T-helper 9 cell (primary cell): Measurements from ENCODE around the gene RAC2.
A peak's percentile ranks its signal among the peaks of the same experiment; 100 is the strongest.
"Not testable (repeated sequence)": the region's sequence is repeated elsewhere in the genome, so short reads cannot be mapped to it uniquely, and the experiment has no call there.

Source experiments
- DNase-seq: peaks from one replicate; pipeline ENCODE4 v3.0.0-alpha.2; 2020

Gene RAC2

DNA sequence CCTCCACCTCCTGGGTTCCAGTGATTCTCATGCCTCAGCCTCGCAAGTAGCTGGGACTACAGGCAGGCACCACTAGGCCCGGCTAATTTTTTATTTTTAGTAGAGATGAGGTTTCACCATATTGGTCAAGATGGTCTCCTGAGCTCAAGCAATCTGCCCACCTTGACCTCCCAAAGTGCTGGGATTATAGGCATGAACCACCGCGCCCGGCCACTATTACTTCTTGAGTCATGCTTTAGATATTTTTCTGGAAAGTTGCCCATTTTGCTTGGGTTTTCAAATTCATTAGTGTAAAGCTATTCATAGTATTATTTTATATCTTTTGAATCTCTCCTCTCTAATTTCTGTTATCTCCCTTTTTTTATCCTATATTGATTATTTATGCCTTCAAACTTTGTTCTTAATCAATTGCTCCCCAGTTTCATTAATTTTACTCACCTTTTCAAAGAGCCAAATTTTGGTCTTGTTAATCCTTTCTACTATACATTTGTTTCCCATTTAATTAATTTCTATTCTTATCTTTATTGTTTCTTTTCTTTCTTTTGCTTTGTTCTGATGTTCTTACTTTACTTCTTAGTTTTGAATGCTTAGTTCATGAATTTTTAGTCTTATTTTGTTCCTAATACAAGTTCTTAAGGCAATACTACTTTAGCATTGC, 10.3 kb upstream of the RAC2 start:
- no peak for DNase-seq

DNA sequence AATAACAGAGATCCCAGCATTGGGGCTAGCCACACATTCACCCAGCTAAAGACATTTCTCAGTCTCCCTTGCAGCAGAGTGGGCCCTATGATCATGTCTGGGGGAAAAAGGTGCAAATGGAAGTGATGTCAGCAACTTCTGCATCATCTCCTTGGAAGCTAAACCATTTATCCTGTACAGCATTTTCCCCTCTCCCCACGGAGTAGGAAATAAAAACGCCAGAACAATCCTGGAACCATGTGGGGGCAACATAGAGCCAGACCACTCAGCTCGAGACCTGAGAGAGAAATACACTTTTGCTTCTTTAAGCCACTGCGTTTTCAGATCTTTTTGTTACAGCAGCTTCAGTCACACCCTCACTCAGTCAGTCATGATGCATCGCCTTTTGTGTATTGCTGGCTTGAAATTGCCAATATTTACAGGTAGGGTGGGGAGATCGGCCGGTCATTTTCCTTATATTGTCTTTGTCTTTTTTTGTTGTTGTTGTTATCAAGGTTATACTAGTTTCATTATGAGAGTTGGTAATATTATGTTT, 9.1 kb upstream of the RAC2 start:
- no peak for DNase-seq

DNA sequence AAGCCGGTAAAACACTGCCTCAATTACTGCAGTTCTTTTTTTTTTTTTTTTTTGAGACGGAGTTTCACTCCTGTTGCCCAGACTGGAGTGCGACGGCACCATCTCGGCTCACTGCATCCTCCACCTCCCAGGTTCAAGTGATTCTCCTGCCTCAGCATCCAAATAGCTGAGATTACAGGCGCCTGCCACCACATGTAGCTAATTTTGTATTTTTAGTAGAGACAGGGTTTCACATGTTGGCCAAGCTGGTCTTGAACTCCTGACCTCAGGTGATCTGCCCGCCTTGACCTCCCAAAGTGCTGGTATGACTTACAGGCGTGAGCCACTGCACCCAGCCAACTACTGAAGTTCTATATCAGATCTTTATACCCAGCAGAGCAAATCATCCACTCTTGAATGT, 7.8 kb upstream of the RAC2 start:
- not testable (repeated sequence) for DNase-seq

DNA sequence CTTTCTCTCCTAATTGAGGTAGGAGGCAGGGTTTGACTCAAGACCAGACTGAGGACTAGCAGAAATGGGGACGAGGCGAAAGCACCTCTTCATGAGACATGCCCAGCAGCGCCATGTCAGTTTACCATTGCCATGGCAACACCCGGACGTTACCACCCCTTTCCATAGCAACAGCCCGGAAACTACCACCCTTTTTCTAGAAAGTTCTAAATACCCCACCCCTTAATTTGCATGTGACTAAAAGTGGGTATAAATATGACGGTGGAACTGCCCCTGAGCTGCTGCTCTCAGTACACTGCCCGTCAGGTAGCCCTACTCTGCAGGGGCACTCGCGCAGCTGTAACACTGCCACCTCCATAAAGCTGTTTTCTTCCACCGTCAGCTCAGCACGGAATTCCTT, 5.9 kb upstream of the RAC2 start:
- DNase-seq = no peak

- no peak for DNase-seq
These were observed 4.2 kb upstream of the RAC2 start for GRCh38 chr22:37248251-37248650.

- no peak for DNase-seq
These were observed 1.7 kb upstream of the RAC2 start for GRCh38 chr22:37245740-37246139.

DNA sequence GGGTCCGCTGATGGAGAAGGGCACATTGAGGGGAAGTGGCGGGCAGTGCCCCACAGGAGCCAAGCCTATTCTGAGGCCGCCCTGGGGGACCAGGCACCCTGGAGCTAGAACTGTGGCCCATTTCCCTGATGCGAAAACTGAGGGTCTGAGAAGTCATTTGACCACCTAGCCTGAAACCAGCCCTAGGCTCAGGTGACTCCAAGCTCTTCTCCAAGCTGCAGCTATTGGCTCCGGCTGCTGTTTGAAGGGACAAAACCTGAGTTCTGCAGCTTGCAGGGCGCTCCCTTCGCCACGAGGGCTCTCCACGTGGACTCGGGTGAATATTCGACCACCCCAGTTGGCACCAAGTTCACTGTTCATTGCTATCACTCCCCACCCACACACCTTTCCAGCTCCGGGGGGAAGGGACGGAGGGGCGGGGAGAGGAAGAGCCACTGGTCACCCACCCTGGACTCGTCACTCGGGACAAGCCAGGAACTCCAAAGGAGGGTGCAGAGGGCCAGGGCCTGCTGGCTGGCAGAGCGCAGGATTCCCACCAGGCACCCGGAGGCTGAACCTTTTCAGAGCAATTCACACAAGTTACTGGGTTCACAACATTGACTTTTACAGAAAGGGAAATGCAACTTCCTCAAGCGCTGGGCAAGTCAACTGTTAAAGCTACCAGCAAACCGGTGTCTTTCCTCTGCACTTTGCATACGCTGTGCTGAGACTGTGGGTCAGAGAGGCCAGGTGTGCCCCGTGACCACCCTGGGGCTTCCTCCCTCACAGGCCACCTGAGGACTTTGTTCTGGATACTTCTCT, 1.1 kb upstream of the RAC2 start:
- DNase-seq = no peak

DNA sequence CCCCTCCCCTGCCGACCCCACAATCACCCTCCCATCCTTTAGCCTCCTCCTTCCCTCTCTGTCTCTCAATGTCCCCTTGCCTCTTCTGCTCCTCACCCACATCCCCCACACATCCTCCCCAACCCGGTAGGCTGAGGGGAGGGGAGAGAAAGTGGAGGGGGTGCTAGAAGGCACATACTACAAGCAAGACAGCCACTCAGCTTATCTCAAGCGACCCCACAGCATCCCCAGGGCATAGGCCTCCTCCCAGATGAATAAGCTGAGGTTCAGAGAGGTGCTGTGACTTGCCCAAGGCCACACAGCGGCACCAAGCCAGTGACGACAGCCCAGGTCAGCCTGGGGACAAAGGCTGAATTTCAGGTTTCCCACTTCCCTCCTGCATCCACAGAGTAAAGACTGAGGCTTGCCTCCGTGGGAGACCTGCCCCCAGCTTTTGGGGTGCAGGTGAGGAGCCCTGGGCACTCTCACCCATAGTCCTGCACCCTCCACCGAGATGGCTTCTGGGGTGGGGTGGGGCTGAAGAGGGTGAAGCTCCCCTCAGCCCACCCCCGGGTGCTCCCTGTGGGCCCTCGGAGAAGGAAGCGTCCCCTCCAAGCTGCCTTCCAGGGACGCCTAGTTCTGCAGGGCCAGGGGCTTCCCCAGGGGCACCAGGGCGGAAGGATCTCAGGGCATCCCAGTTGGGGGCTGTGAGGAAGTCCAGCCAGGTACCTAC, 511 bp downstream of the RAC2 start:
- no peak for DNase-seq

- peak; percentile 78 for DNase-seq
These were observed 1.6 kb downstream of the RAC2 start for GRCh38 chr22:37242395-37242918.

- no peak for DNase-seq
These were observed 2.5 kb downstream of the RAC2 start for GRCh38 chr22:37241351-37242142.

GRCh38 chr22:37240941-37241320, 3.1 kb downstream of the RAC2 start:
- no peak for DNase-seq

DNA sequence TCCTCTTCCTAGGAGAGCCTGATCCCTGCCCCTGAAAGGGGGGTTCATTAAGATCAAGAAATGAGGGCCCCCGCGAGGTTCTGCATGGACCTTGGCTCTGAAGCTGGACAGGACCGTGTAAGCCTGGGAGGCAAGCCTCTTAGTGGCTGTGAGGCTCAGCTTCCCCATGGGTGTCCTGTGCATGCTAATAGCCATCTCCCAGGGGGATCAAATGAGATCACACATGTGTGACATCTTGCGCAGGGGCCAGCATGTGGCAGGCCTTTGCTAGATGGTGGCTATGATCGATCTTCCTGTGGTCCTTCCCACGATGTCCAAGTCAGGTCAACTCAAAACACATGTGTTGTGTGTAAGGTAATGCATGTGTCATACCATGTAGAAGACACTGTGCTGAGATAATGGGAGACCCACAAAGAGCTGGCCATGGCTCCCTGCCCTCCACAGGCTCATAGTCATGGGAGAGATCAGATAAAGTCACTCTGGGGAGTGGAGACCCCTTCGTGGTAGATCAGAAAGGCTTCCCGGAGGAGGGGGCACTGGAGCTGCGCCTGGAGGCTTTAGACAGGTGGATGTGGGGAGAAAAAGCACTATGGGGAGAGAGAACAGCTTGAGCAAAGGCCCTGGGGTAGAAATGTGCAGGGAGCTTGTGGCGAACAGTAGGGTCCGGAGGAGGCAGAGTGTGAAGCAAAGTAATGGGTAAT, 3.7 kb downstream of the RAC2 start:
- no peak for DNase-seq

- no peak for DNase-seq
These were observed 4.5 kb downstream of the RAC2 start for GRCh38 chr22:37239336-37240239.

- no peak for DNase-seq
These were observed 6.4 kb downstream of the RAC2 start for GRCh38 chr22:37237371-37238268.

DNA sequence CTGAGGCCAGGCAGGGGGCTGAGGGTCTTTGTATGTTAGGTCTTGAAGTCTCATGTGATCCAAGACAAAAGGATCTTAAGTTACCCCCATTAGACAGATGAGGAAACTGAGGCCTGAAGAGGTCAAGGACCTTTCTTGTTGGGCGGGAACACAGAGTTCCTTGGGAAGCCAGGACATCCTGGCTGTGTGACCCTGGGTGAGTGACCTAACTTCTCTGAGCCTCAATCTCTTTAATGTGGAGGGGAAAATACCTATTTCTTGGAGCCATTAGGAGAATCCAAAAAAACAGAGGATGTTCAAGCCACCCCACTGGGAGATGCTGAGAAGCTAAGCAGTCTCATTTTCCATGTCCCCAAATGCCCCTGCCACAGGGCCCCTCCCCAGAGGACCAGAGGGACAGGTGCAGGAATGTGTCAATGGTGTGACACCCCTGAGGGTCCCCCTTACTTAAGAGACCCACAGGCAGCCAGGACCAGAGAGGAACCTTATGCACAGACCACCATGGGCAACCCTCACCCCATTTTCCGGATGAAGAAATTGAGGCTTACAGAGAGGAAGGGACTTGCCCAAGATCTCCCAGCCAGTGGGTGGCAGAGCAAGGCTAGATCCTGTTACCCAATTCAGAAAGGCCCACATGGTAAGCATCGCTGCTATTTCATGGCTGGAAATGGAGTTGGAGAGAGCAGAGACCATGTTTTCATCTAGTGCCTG, 8.0 kb downstream of the RAC2 start:
- no peak for DNase-seq

GRCh38 chr22:37234736-37235711, 9.0 kb downstream of the RAC2 start:
- DNase-seq = no peak

GRCh38 chr22:37233751-37234631, 10.1 kb downstream of the RAC2 start:
- DNase-seq = no peak
